ENCODE measurements around the gene NFYC. TPM values are rescaled to one million over a fixed set of nuclear protein-coding genes. Genes with fewer than 3 reads are reported as not detected.

Gene NFYC
- total RNA-seq, 1 experiment from 2014 or later = 63.3 TPM

GRCh38 chr1:40789342-40789598, 97.8 kb downstream of the NFYC start:
- peaks cover 7% of the 10 kb centered on the region; the same call in 1 of the 2 replicates for H3K79me2 ChIP-seq (ENCODE audit: insufficient read depth, low read length)
- H3K9me3 ChIP-seq (ENCODE audit: control insufficient read depth in 1 of 2, insufficient read depth in 1 of 2, low read depth in 1 of 2, low read length in 2 of 2) = no peaks in the 10 kb centered on the region
- H3K9ac ChIP-seq (ENCODE audit: low read length) = no peak overlapping the region
- ChIA-PET POLR2A (no interaction called here), CTCF (no interaction called here), RAD21 (ENCODE audit: low non-redundant PET in 1 of 2, low total read pairs in 2 of 2, uncharacterized antibody in 2 of 2, unreplicated experiment in 2 of 2) (no interaction called here)
- no peaks in the 10 kb centered on the region for H3K27me3 ChIP-seq (ENCODE audit: insufficient read depth, low read length)
- TF ChIP-seq YY1 (IDR thresholded peaks at IDR 0.05; ENCODE audit: extremely low read depth, insufficient replicate concordance, low read depth, low read length) (no peak), POLR2AphosphoS5 (IDR thresholded peaks at IDR 0.05; ENCODE audit: low read depth, low read length) (no peak), JUND (IDR thresholded peaks at IDR 0.05) (no peak), REST (IDR thresholded peaks at IDR 0.05; ENCODE audit: low read depth) (no peak), EZH2 (IDR thresholded peaks at IDR 0.05) (no peak), TCF7L2 (IDR thresholded peaks at IDR 0.05; ENCODE audit: borderline replicate concordance, extremely low read depth, insufficient read depth, insufficient read length) (no peak), CEBPB (IDR thresholded peaks at IDR 0.05; ENCODE audit: low read depth) (no peak), RAD21 (IDR thresholded peaks at IDR 0.05; ENCODE audit: low read depth) (no peak)
- ATAC-seq (no peak), DNase-seq (ENCODE audit: low read depth, low spot score) (no peak)
- H2AFZ ChIP-seq (ENCODE audit: low read depth, low read length, poor library complexity, severe bottlenecking) = no peak overlapping the region
- no peaks in the 10 kb centered on the region for H4K20me1 ChIP-seq (ENCODE audit: insufficient read depth)
- no peaks in the 10 kb centered on the region for H3K36me3 ChIP-seq (ENCODE audit: control insufficient read depth in 1 of 2, insufficient read depth in 2 of 2, low read length in 2 of 2)
- intact Hi-C loops (cut with micrococcal nuclease) = no loop called here
- no peak overlapping the region for H3K4me3 ChIP-seq (replicated peaks in 1 of 2; ENCODE audit: low read depth in 1 of 2, low read length in 2 of 2)
- H3K4me1 ChIP-seq (ENCODE audit: control insufficient read depth in 1 of 2, insufficient read depth in 2 of 2, low read length in 2 of 2) = peaks cover 3 to 21% of the 10 kb centered on the region in 2 experiments; a peak in 3 of 4 replicates
- H3K9me2 ChIP-seq (ENCODE audit: insufficient read depth) = no peaks in the 10 kb centered on the region
- H3K4me2 ChIP-seq (ENCODE audit: low read length) = no peak overlapping the region
- no TSS peak for BruUV-seq (replicated peaks)
- no peak overlapping the region for H3K27ac ChIP-seq (ENCODE audit: low read depth, low read length)
